ENCODE data around the gene VPS13C. TPM values are rescaled to one million over a fixed set of nuclear protein-coding genes. Genes with fewer than 3 reads are reported as not detected.

Gene VPS13C
- total and polyA plus RNA-seq, 8 donors, result 5.4 to 207 (median 89.4) TPM

DNA sequence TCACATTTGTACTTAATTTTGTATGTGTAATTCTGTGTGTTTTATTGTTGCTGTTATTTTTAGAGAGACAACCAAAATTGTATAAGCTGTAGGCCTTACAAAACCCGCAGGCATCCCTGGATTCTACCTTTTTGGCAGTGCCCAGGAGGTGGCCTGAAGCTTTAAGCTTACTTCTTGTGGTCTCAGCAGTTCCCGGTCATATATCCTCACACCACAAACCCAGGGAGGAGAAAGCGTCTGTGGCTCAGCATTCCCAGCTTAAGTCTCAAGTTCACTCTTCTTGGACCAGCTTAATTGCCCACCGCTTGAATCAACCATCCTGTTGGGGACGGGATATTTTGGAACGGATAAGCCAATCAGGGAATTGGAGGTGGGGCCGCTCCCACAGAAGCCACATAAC is 43.2 kb upstream of the VPS13C start:
- H3K27me3 ChIP-seq, result no peaks in the 10 kb centered on the region
- no peaks in the 10 kb centered on the region for H3K36me3 ChIP-seq
- no peak for DNase-seq
- 91 to 94% (median 92%) methylated on average over 7 of the region's 7 CpGs for WGBS, 5 donors
- peaks cover 0 to 20% (median 7%) of the 10 kb centered on the region in 4 donors for H3K4me1 ChIP-seq
- no peak overlapping the region for H3K4me3 ChIP-seq
- no peaks in the 10 kb centered on the region for H3K9me3 ChIP-seq
- no peak for TF ChIP-seq POLR2A (IDR thresholded peaks at IDR 0.05)
- intact Hi-C loops (cut with DNase I; ENCODE audit: low total_unique reads), result no loop called here
- no peak overlapping the region for H3K27ac ChIP-seq

DNA sequence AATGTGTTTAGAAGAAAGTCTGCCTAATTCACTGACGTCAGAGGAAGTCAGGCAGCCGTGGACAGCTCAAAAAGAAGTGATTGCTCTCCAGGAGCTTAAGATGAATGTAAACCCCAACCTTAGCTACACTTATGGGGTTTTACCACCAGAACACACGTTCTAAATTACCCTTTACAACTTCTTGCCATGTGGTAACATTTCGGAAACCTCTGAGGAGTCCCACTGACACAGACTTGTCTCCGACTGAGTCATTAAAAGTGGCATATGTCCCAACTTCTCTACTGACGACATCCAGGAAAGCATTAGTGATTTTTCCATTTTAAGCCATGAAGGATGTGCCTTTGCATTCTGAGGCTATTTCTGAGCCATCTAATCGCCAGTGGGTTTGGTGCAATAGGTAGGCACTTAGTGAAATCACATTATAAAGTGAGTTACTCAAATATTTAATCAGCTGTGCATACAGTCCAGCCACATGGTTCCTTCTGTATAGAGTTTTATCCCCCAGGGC is 38.9 kb upstream of the VPS13C start:
- Histone ChIP-seq H3K27me3 (no peaks in the 10 kb centered on the region), H3K27ac (peak overlapping the region; percentile 41 to 72 (median 61)), H3K4me3 (no peak overlapping the region), H3K4me1 (peaks cover 0 to 7% (median 3%) of the 10 kb centered on the region in 4 donors), H3K36me3 (no peaks in the 10 kb centered on the region), H3K9me3 (no peaks in the 10 kb centered on the region)
- 22 to 40% (median 26%) methylated on average over 7 of the region's 7 CpGs for WGBS, 5 donors
- intact Hi-C loops (cut with DNase I; ENCODE audit: low total_unique reads), result no loop called here
- TF ChIP-seq POLR2A (IDR thresholded peaks at IDR 0.05), result no peak
- peak in 1 of 3 donors; percentile 50 for TF ChIP-seq POLR2AphosphoS5 (IDR thresholded peaks at IDR 0.05)
- DNase-seq, result peak in 1 of 2 donors; percentile 43

DNA sequence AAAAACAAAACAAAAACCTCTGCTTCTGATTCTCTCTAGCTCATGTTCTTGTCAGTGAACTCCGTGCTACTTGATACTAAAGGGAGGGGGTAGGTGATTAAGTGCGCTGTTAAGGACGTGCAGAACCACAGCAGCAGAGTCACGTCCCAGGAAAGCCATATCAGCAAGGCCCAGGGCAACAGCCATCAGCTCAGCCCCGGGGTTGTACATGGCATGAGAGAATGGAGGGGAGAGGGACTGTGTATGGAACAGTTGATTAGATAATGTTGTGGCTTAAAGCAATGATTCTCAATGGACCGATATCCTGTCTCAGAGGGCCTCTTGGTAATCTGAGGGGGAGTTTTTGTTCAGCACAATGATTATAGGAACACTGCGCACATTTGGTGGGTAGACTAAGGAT is 34.1 kb upstream of the VPS13C start:
- peak in 1 of 2 donors; percentile 50 for DNase-seq
- intact Hi-C loops (cut with DNase I; ENCODE audit: low total_unique reads), result no loop called here
- Histone ChIP-seq H3K4me1 (peaks cover 0 to 6% (median 3%) of the 10 kb centered on the region in 4 donors), H3K36me3 (no peaks in the 10 kb centered on the region), H3K4me3 (no peak overlapping the region), H3K27me3 (no peaks in the 10 kb centered on the region), H3K9me3 (no peaks in the 10 kb centered on the region), H3K27ac (no peak overlapping the region)
- 32 to 56% (median 44%) methylated on average over 7 of the region's 7 CpGs for WGBS, 5 donors
- TF ChIP-seq EP300 (IDR thresholded peaks at IDR 0.05) (no peak), POLR2A (IDR thresholded peaks at IDR 0.05) (no peak), POLR2AphosphoS5 (IDR thresholded peaks at IDR 0.05) (no peak)
- TF ChIP-seq, protein P1, sequence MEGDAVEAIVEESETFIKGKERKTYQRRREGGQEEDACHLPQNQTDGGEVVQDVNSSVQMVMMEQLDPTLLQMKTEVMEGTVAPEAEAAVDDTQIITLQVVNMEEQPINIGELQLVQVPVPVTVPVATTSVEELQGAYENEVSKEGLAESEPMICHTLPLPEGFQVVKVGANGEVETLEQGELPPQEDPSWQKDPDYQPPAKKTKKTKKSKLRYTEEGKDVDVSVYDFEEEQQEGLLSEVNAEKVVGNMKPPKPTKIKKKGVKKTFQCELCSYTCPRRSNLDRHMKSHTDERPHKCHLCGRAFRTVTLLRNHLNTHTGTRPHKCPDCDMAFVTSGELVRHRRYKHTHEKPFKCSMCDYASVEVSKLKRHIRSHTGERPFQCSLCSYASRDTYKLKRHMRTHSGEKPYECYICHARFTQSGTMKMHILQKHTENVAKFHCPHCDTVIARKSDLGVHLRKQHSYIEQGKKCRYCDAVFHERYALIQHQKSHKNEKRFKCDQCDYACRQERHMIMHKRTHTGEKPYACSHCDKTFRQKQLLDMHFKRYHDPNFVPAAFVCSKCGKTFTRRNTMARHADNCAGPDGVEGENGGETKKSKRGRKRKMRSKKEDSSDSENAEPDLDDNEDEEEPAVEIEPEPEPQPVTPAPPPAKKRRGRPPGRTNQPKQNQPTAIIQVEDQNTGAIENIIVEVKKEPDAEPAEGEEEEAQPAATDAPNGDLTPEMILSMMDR (IDR thresholded peaks at IDR 0.05), result no peak

DNA sequence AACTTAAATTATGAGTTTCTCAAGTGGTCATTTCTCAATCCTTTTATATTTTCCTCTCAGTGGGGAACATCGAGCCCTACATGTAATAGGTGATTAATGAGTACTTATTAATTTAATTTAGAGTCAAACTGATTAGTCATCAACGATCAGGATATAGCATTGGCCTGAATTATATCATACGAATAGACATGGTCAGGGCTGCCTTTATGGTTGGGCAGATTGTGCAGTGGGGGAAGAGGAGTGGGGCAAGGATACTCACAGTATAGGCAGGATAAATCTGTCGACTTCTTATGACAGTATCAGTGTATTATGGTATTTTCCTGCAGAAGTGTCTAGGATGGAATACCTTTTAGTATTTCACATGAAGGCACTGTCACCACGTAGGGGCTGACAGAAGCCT is 33.6 kb upstream of the VPS13C start:
- no peak for DNase-seq
- no peak overlapping the region for H3K4me3 ChIP-seq
- H3K27ac ChIP-seq, result no peak overlapping the region
- H3K27me3 ChIP-seq, result no peaks in the 10 kb centered on the region
- no peaks in the 10 kb centered on the region for H3K9me3 ChIP-seq
- H3K4me1 ChIP-seq, result peaks cover 0 to under 1% (median 0%) of the 10 kb centered on the region in 4 donors
- H3K36me3 ChIP-seq, result no peaks in the 10 kb centered on the region
- intact Hi-C loops (cut with DNase I; ENCODE audit: low total_unique reads), result no loop called here
- 81 to 88% (median 87%) methylated on average over 5 of the region's 5 CpGs for WGBS, 5 donors
- TF ChIP-seq, protein P1 (IDR thresholded peaks at IDR 0.05), result no peak
- TF ChIP-seq EP300 (IDR thresholded peaks at IDR 0.05) (no peak), POLR2AphosphoS5 (IDR thresholded peaks at IDR 0.05) (no peak), POLR2A (IDR thresholded peaks at IDR 0.05) (no peak)

DNA sequence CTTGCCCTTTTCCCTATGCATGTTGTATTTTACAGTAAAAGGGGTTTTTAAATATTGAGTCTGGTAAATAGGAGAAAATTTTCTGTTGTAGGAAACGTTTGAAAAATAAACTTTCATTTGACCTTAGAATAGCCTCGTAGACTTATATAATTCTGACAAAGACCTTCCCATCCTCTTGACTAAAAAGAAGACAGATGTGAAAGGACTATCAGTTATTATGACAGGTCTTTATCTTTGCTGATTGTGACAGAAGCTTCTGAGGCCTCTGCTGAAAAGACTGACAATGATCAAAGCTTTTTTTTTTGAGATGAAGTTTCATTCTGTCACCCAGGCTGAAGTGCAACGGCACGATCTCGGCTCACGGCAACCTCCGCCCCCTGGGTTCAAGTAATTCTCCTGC is 30.7 kb upstream of the VPS13C start:
- no peak for DNase-seq
- Histone ChIP-seq H3K36me3 (no peaks in the 10 kb centered on the region), H3K4me1 (no peaks in the 10 kb centered on the region), H3K9me3 (no peaks in the 10 kb centered on the region), H3K27ac (no peak overlapping the region), H3K4me3 (no peak overlapping the region), H3K27me3 (no peaks in the 10 kb centered on the region)
- WGBS, 5 donors, result 81 to 91% (median 84%) methylated on average over 7 of the region's 7 CpGs
- TF ChIP-seq POLR2AphosphoS5 (IDR thresholded peaks at IDR 0.05) (no peak), POLR2A (IDR thresholded peaks at IDR 0.05) (no peak), EP300 (IDR thresholded peaks at IDR 0.05) (no peak)
- TF ChIP-seq, protein P1 (IDR thresholded peaks at IDR 0.05), result no peak
- intact Hi-C loops (cut with DNase I; ENCODE audit: low total_unique reads), result no loop called here

All from stomach (tissue), 9 donors.